NCI-H1694 treated with DMSO at 0.1 percent for 48 hours (cell line): Measurements from ENCODE around the gene TLE2.

Experiments used
- DNase-seq: peaks from one replicate; lab custom pipeline; 2025; lab: John Stamatoyannopoulos, UW

TLE2 gene

DNA sequence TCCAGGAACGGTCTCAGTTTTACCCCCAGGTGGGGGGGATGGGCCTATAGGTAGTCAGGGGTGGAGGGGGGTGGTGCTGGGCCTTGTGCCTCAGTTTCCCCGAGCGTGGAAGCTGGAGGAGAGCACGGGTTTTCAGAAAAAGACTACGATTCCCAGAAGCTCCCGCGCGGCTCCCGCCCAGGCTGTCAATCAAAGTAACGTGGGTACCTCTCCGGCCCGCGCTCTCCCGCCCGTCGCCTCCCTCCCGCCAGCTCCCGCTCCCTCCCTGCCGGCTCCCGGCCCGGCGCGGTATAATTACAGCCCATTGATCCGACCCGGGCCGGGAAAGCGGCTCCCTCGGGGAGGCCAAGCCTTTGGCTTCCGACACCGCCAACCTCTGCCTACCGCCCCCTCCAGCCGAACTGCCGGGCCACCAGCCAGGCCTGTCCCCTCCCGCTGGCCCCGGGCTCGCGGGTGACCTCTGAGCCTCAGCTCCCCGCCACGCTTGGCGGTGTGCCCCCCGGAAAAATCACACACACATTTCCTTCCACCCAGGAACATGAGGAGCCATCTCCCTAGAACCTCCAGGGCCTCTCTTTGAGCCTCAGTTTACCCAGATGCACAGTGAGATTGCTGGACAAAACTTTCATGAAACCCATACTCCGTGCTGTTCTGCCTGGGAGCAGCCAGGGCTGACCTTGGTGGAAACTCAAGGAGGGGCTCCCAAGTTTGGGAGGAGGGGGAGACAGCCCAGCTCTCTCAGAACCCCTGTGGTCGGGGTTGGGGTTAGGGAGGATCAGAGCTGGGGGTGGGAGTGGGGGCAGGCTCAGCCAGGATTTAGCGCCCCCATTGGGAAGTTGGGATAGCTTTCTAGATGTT is 7.3 kb upstream of the TLE2 start:
- peak; percentile 90 for DNase-seq

- peak; percentile 96 for DNase-seq
Measured at GRCh38 chr19:3035542-3036118, 6.5 kb upstream of the TLE2 start.

GRCh38 chr19:3034656-3035541 is 5.8 kb upstream of the TLE2 start:
- DNase-seq, result no peak

- no peak for DNase-seq
Measured at GRCh38 chr19:3034406-3034655, 5.3 kb upstream of the TLE2 start.

- no peak for DNase-seq
Measured at GRCh38 chr19:3033595-3034405, 4.7 kb upstream of the TLE2 start.

GRCh38 chr19:3031607-3031867 is 2.5 kb upstream of the TLE2 start:
- DNase-seq, result no peak

DNA sequence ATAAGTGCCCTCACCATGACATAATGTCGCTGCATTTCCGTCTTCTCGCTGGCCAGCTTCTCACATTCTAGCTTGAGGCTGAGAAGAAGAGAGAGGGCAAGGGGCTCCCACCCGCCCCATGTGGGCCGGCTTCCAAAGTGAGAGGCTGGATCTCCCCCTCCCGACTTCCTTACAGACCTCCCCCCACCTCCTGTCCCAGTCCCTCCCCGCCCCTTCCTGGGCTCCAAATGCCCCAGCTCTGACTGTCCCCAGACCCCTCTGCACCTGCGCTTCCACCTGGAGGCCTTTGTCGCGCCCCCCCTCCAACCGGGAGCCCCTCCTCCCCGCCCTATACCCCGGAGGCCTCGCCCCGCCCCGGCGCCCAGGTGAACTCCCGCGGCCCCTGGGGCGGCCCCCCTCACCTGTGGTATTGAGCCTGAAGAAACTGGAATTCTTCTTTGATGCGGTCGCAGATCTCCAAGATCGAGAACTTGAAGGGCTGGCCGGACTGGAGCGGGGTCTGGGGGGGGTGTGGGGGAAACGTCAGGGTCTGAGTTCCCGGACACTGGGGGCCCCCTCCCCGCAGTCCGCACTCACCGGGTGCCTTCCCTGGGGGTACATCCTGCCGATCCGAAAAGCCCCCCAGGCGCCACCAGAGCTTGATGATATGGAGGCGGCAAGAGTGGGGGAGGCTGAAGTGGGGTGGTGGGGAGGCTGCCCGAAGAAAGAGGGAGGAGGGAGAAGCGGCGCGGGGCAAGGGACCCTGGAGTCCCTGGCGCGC is 595 bp downstream of the TLE2 start:
- no peak for DNase-seq

GRCh38 chr19:3027981-3028304 is 1.1 kb downstream of the TLE2 start:
- DNase-seq, result no peak

GRCh38 chr19:3027292-3027691 is 1.8 kb downstream of the TLE2 start:
- DNase-seq, result no peak

- no peak for DNase-seq
Measured at GRCh38 chr19:3026768-3027167, 2.3 kb downstream of the TLE2 start.

DNA sequence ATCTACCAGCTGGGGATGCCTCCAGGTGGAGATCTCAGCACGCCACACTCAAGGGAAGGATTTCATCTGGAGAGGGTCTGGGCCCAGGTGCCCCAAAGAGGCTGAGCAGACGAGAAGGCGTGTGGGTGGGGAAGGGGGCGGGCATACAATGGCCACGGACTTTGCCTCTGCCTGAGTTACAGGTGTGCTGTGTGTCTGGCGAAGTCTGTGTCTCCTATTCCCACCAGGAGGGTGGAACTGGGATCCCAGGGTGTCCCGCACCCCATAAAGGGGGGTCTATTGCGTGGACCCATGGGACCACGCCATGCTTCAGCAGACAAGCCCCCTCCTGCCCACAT is 3.6 kb downstream of the TLE2 start:
- no peak for DNase-seq

GRCh38 chr19:3024870-3025548 is 4.1 kb downstream of the TLE2 start:
- no peak for DNase-seq

- no peak for DNase-seq
Measured at GRCh38 chr19:3024509-3024869, 4.6 kb downstream of the TLE2 start.

DNA sequence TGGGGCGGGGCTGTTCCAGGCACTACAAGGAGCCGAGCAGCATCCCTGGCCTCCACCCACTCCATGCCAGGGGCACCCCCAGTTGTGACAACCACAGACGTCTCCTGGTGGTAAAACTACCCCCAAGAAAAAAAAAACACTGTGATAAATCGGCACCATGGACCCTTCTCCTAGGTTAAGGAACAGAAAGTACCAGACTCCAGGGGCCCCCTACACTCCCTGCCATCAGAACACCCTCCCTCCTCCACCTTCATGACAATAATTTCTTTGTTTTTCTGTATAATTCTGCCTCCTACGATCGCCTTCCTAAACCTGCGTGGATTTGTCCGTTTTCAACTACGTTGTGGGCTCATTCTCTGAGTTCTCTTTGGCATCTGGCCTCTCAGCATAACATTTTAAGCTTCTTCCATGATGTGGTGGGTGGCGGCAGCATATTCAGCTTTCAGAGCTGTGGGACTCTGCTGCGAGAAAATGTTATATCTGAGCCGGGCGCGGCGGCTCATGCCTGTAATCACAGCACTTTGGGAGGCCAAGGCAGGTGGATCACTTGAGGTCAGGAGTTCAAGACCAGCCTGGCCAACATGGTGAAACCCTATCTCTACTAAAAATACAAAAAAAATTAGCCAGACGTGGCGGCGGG is 8.6 kb downstream of the TLE2 start:
- no peak for DNase-seq

GRCh38 chr19:3019211-3019854 is 9.7 kb downstream of the TLE2 start:
- DNase-seq, result no peak

- DNase-seq, result no peak
Measured at GRCh38 chr19:3017923-3018322, 11.2 kb downstream of the TLE2 start.

- DNase-seq, result no peak
Measured at GRCh38 chr19:3015126-3016057, 13.7 kb downstream of the TLE2 start.

DNA sequence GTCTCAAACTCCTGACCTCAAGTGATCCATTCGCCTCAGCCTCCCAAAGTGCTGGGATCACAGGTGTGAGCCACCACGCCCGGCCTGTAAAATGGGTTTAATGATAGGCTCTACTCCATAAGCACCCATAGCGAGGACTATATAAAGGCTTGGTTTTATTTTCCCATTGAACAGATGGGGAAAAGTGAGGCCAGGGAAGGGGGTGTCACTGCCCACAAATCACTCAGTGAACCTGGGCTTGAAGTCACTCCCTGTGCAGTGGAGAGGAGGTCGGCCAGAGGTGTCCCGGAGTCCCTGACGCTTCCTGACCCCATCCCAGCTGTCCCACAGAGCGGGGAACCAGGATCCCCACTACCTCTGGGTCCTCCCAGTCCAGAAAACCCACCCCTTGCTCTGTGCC is 14.9 kb downstream of the TLE2 start:
- no peak for DNase-seq

GRCh38 chr19:3013263-3013725 is 15.8 kb downstream of the TLE2 start:
- no peak for DNase-seq
